ENCODE measurements around the gene IQCF2. TPM values are rescaled to one million over a fixed set of nuclear protein-coding genes. Genes with fewer than 3 reads are reported as not detected.

Gene IQCF2
- total RNA-seq, 1 donor from 2014 or later, result not detected

GRCh38 chr3:51908026-51908425 is 46.6 kb downstream of the IQCF2 start:
- TF ChIP-seq CTCF (IDR thresholded peaks at IDR 0.05; ENCODE audit: insufficient read depth, low read length, poor library complexity, severe bottlenecking), result no peak
- Histone ChIP-seq H3K4me3 (ENCODE audit: low read depth, low read length) (no peak overlapping the region), H3K27me3 (ENCODE audit: control insufficient read depth, insufficient read depth, low read length) (no peaks in the 10 kb centered on the region), H3K36me3 (ENCODE audit: control insufficient read depth, insufficient read depth, low read length) (no peaks in the 10 kb centered on the region)
- no peak for DNase-seq (ENCODE audit: low read depth)

Other genes starting within 250 kb of the IQCF2 start
- 75.7 and 78.1 TPM in 2 replicates for gene TEX264, start 190.4 kb upstream of the IQCF2 start, total RNA-seq
- gene GRM2, start 154.5 kb upstream of the IQCF2 start, total RNA-seq, result not detected in 2 replicates
- gene IQCF6, start 82.4 kb upstream of the IQCF2 start, total RNA-seq, result not detected in 2 replicates
- not detected in 2 replicates for gene IQCF5, start 14.0 kb downstream of the IQCF2 start, total RNA-seq
- gene IQCF1, start 41.7 kb downstream of the IQCF2 start, total RNA-seq, result not detected in 2 replicates
- 43.2 and 49.4 TPM in 2 replicates for gene RRP9, start 80.3 kb downstream of the IQCF2 start, total RNA-seq
- 22.5 and 30.9 TPM in 2 replicates for gene PARP3, start 80.7 kb downstream of the IQCF2 start, total RNA-seq
- not detected in 2 replicates for gene GPR62, start 93.8 kb downstream of the IQCF2 start, total RNA-seq
- gene PCBP4, start 105.8 kb downstream of the IQCF2 start, total RNA-seq, result 123 and 144 TPM in 2 replicates
- 36.3 and 50.5 TPM in 2 replicates for gene ABHD14B, start 112.4 kb downstream of the IQCF2 start, total RNA-seq
- gene ABHD14A, start 113.4 kb downstream of the IQCF2 start, total RNA-seq, result 15.3 and 16.8 TPM in 2 replicates
- 59.4 and 69.0 TPM in 2 replicates for gene ACY1, start 121.9 kb downstream of the IQCF2 start, total RNA-seq
- gene RPL29, start 134.3 kb downstream of the IQCF2 start, total RNA-seq, result 2,366 and 2,384 TPM in 2 replicates
- gene DUSP7, start 195.0 kb downstream of the IQCF2 start, total RNA-seq, result 23.5 and 27.7 TPM in 2 replicates